GM10248 (cell line): ENCODE data around the gene NIPBL.

Experiments
- CTCF ChIA-PET: fragments of 300-600 bp; sonication (Branson Sonifier 250); formaldehyde crosslinking; extraction: SDS; loops from one replicate; lab custom pipeline; 2021; ENCODE audit warnings: antibody characterized with exemption; lab: Yijun Ruan, JAX
- POLR2A ChIA-PET: fragments of 350-650 bp; sonication (Branson Sonifier 250); formaldehyde crosslinking; extraction: SDS; loops from one replicate; lab custom pipeline; 2020; ENCODE audit warnings: antibody characterized with exemption; lab: Yijun Ruan, JAX
- DNase-seq: peaks from one replicate; pipeline ENCODE4 v3.0.0; 2012; ENCODE audit errors: extremely low spot score
- CTCF ChIP-seq: IDR thresholded peaks from 2 replicates; pipeline ENCODE4 v1.5.1; 2012; ENCODE audit warnings: mild to moderate bottlenecking, low read depth; ENCODE audit errors: extremely low read depth, missing control alignments, control extremely low read depth

Gene NIPBL

GRCh38 chr5:36939969-36940858 is 63.6 kb downstream of the NIPBL start:
- TF ChIP-seq CTCF: no peak
- ChIA-PET POLR2A (no interaction called here), CTCF (interaction anchor here (1.8 kb wide), 1 partner anchor 9 kb away, joined by 4 read pairs; no protein-coding TSS in a partner anchor)
- DNase-seq: no peak

- no peak for TF ChIP-seq CTCF
- no peak for DNase-seq
- POLR2A ChIA-PET: interaction anchor here (0.5 kb wide), 1 partner anchor 110 kb away, joined by 5 read pairs; no protein-coding TSS in a partner anchor
- CTCF ChIA-PET: no interaction called here
These were observed 67.0 kb downstream of the NIPBL start for GRCh38 chr5:36943584-36943983.

- no peak for DNase-seq
- no peak for TF ChIP-seq CTCF
These were observed 67.5 kb downstream of the NIPBL start for GRCh38 chr5:36944024-36944423.

GRCh38 chr5:36944607-36945225 is 68.1 kb downstream of the NIPBL start:
- POLR2A ChIA-PET: no interaction called here
- DNase-seq: peak; percentile 19
- TF ChIP-seq CTCF: peak; percentile 25
- CTCF ChIA-PET: interaction anchor here (0.8 to 3.0 kb wide), 5 partner anchors 9 to 214 kb away, joined by 3 to 13 read pairs (median 5); no protein-coding TSS in a partner anchor

More at GRCh38 chr5:36944024-36944423, 67.5 kb downstream of the NIPBL start:
- ChIA-PET CTCF (interaction anchor here (0.8 to 1.3 kb wide), 3 partner anchors 9 to 213 kb away, joined by 3 to 5 read pairs (median 3); no protein-coding TSS in a partner anchor), POLR2A (no interaction called here)

- no peak for DNase-seq
- ChIA-PET CTCF (interaction anchor here (0.7 to 3.0 kb wide), 10 partner anchors 10 to 216 kb away, joined by 3 to 13 read pairs (median 3); partner anchors contain the start of gene NIPBL), POLR2A (no interaction called here)
- TF ChIP-seq CTCF: no peak
These were observed 69.1 kb downstream of the NIPBL start for GRCh38 chr5:36945687-36946086.

GRCh38 chr5:36946101-36946500 is 69.5 kb downstream of the NIPBL start:
- ChIA-PET CTCF (interaction anchor here (0.7 to 3.0 kb wide), 10 partner anchors 9 to 217 kb away, joined by 3 to 13 read pairs (median 4); partner anchors contain the start of gene NIPBL), POLR2A (no interaction called here)
- no peak for TF ChIP-seq CTCF

More at GRCh38 chr5:36946101-36946500, 69.5 kb downstream of the NIPBL start:
- no peak for DNase-seq
